ENCODE measurements around the gene BPHL.
"Not testable (repeated sequence)": the region's sequence is repeated elsewhere in the genome, so short reads cannot be mapped to it uniquely, and the experiment has no call there.

The BPHL gene

GRCh38 chr6:3157131-3157933, 38.8 kb downstream of the BPHL start, which contains the start of gene TUBB2A:
TSS of gene TUBB2A (minus strand) at chr6:3157544. CDS start at chr6:3157463, 81 bp downstream.
- no peak for DNase-seq

- DNase-seq, result no peak
Measured at GRCh38 chr6:3159805-3160781, 41.6 kb downstream of the BPHL start.

- DNase-seq, result no peak
Measured at GRCh38 chr6:3162067-3162497, 43.6 kb downstream of the BPHL start.

GRCh38 chr6:3162565-3163247, 44.2 kb downstream of the BPHL start:
- peak; percentile 60 for DNase-seq

- peak; percentile 47 for DNase-seq
Measured at GRCh38 chr6:3163248-3163594, 44.7 kb downstream of the BPHL start.

- no peak for DNase-seq
Measured at GRCh38 chr6:3164388-3164787, 45.9 kb downstream of the BPHL start.

GRCh38 chr6:3165631-3166534, 47.4 kb downstream of the BPHL start:
- DNase-seq, result no peak

- DNase-seq, result not testable (repeated sequence)
Measured at GRCh38 chr6:3166535-3167225, 48.2 kb downstream of the BPHL start.

GRCh38 chr6:3168046-3168445, 49.5 kb downstream of the BPHL start:
- not testable (repeated sequence) for DNase-seq

- not testable (repeated sequence) for DNase-seq
Measured at GRCh38 chr6:3170676-3171075, 52.2 kb downstream of the BPHL start.

- DNase-seq, result not testable (repeated sequence)
Measured at GRCh38 chr6:3171313-3172175, 53.0 kb downstream of the BPHL start.

- DNase-seq, result not testable (repeated sequence)
Measured at GRCh38 chr6:3172789-3173188, 54.3 kb downstream of the BPHL start.

GRCh38 chr6:3173636-3174089, 55.2 kb downstream of the BPHL start:
- DNase-seq, result not testable (repeated sequence)

GRCh38 chr6:3175715-3176402, 57.3 kb downstream of the BPHL start:
- DNase-seq, result no peak

GRCh38 chr6:3176562-3177355, 58.2 kb downstream of the BPHL start:
- DNase-seq, result peak; percentile 70

GRCh38 chr6:3178666-3179065, 60.2 kb downstream of the BPHL start:
- DNase-seq, result not testable (repeated sequence)

GRCh38 chr6:3179945-3180344, 61.4 kb downstream of the BPHL start:
- not testable (repeated sequence) for DNase-seq

- no peak for DNase-seq
Measured at GRCh38 chr6:3181105-3181504, 62.6 kb downstream of the BPHL start.

- no peak for DNase-seq
Measured at GRCh38 chr6:3183066-3183465, 64.6 kb downstream of the BPHL start.

Measured in MV-4-11 (cell line).